Transverse colon (tissue), 4 donors: Measurements from ENCODE around the gene SMTNL2. TPM values are rescaled to one million over a fixed set of nuclear protein-coding genes. Genes with fewer than 3 reads are reported as not detected.

Experiments
- DNase-seq: peaks from one replicate; pipeline ENCODE4 v3.0.0-alpha.2; 2019
- H3K27ac ChIP-seq, 4 donors: fragments of 200-600 bp; sonication (generic); 2 replicates each; pipeline ENCODE4 v1.5.1; 2016 to 2018; ENCODE audit warnings: inconsistent platforms in 4 of 4
- H3K27me3 ChIP-seq: fragments of 200-600 bp; sonication (generic); 2 replicates; pipeline ENCODE4 v1.5.1; 2017; ENCODE audit warnings: inconsistent platforms
- H3K36me3 ChIP-seq, 4 donors: fragments of 200-600 bp; sonication (generic); 2 replicates each; pipeline ENCODE4 v1.5.1; 2017 to 2019; ENCODE audit warnings: inconsistent platforms in 4 of 4
- H3K4me1 ChIP-seq, 4 donors: fragments of 200-600 bp; sonication (generic); 2 replicates each; pipeline ENCODE4 v1.5.1; 2017 to 2020; ENCODE audit warnings: inconsistent platforms in 4 of 4
- H3K4me3 ChIP-seq, 4 donors: fragments of 200-600 bp; sonication (generic); 1 replicate in 1 of 4; 2 replicates in 3 of 4; pipeline versions ENCODE4 v1.5.1 to v1.6.1; 2017 to 2019; ENCODE audit warnings: inconsistent platforms in 4 of 4
- H3K9me3 ChIP-seq, 2 donors: fragments of 200-600 bp; sonication (generic); 2 replicates each; pipeline ENCODE4 v1.5.1; 2017 to 2019; ENCODE audit warnings: inconsistent platforms in 2 of 2
- EP300 ChIP-seq: sonication (generic); formaldehyde crosslinking; IDR thresholded peaks from one replicate; pipeline ENCODE4 v1.6.1; 2017; ENCODE audit warnings: antibody characterized with exemption, low read depth
- POLR2A ChIP-seq: fragments of 450-650 bp; IDR thresholded peaks from one replicate; pipeline ENCODE4 v1.6.1; 2016; ENCODE audit warnings: antibody characterized with exemption, mild to moderate bottlenecking, moderate library complexity
- POLR2AphosphoS5 ChIP-seq, 3 donors: sonication (generic); formaldehyde crosslinking; IDR thresholded peaks; one replicate each; pipeline ENCODE4 v1.6.1; 2016; ENCODE audit warnings: antibody characterized with exemption in 3 of 3
- WGBS, 2 donors: methylation state at CpG; one replicate each; pipeline ENCODE4 v1.1.5; 2018; ENCODE audit warnings: low coverage in 1 of 2; 5-methylcytosine and 5-hydroxymethylcytosine counted together
- in situ Hi-C, 4 donors: fragments of 200-750 bp; cut with MboI; loops; one replicate each; pipeline versions ENCODE4 v1.15.0 to v1.15.1; 2017; ENCODE audit warnings: low sequenced_read_pairs in 3 of 4, low pct_ligation_motif_present in 1 of 4, low pct_unique_long_range_greater_than_20kb in 1 of 4
- intact Hi-C: fragments of 100-400 bp; cut with DNase I; formaldehyde crosslinking; loops from one replicate; pipeline ENCODE4 v1.15.1; 2023; ENCODE audit warnings: low total_unique reads
- total RNA-seq, 4 donors: library from RNA; depleted of rRNA; stranded (reverse); fragments of >200 nt; gene quantifications; one replicate each; pipeline ENCODE4 v1.1.0, GENCODE V29; 2016
- TF ChIP-seq, protein P1 (sequence below), 5 experiments: fragments of 200-600 bp in 3 of 5; fragments of 450-650 bp in 2 of 5; sonication (generic) in 3 of 5; IDR thresholded peaks; 1 replicate in 2 of 5; 2 replicates in 3 of 5; pipeline ENCODE4 v1.5.1; 2016 to 2017; ENCODE audit warnings: antibody characterized with exemption in 5 of 5, inconsistent platforms in 3 of 5, mild to moderate bottlenecking in 2 of 5, moderate library complexity in 1 of 5

Gene SMTNL2
- total RNA-seq, 4 donors from 2014 or later = 0.16 to 0.96 (median 0.40) TPM; not detected in 1

DNA sequence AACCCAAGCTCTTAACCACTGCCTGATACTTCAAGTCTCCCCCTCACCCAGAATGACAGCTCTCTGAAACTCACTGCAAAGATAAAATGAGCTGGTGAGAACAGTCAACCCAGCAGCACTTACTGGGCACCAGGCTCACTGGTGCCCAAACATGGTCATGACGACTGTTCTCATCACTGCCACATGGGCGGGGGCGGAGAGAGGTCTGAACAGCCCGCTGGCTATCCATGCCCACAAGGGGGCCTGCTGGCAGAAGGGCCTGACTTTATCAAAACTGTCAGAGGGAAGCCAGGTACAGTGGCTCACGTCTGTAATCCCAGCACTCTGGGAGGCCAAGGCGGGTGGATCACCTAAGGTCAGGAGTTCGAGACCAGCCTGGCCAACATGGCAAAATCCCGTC lies 33.2 kb upstream of the SMTNL2 start:
- in situ Hi-C loops (no loop called here), intact Hi-C loops (no loop called here)
- 91% methylated on average over 8 of the region's 8 CpGs; no CpG with 5 or more reads in 1 of the 2 donors for WGBS, 2 donors
- Histone ChIP-seq H3K36me3 (peaks cover 0 to 37% (median 13%) of the 10 kb centered on the region in 4 donors), H3K4me1 (peaks cover 4 to 20% (median 19%) of the 10 kb centered on the region in 4 donors), H3K27ac (no peak overlapping the region), H3K27me3 (no peaks in the 10 kb centered on the region), H3K9me3 (no peaks in the 10 kb centered on the region), H3K4me3 (no peak overlapping the region)
- DNase-seq = no peak
- TF ChIP-seq, protein P1, sequence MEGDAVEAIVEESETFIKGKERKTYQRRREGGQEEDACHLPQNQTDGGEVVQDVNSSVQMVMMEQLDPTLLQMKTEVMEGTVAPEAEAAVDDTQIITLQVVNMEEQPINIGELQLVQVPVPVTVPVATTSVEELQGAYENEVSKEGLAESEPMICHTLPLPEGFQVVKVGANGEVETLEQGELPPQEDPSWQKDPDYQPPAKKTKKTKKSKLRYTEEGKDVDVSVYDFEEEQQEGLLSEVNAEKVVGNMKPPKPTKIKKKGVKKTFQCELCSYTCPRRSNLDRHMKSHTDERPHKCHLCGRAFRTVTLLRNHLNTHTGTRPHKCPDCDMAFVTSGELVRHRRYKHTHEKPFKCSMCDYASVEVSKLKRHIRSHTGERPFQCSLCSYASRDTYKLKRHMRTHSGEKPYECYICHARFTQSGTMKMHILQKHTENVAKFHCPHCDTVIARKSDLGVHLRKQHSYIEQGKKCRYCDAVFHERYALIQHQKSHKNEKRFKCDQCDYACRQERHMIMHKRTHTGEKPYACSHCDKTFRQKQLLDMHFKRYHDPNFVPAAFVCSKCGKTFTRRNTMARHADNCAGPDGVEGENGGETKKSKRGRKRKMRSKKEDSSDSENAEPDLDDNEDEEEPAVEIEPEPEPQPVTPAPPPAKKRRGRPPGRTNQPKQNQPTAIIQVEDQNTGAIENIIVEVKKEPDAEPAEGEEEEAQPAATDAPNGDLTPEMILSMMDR (IDR thresholded peaks at IDR 0.05) = no peak
- TF ChIP-seq POLR2A (no peak), EP300 (no peak), POLR2AphosphoS5 (IDR thresholded peaks at IDR 0.05) (no peak)

DNA sequence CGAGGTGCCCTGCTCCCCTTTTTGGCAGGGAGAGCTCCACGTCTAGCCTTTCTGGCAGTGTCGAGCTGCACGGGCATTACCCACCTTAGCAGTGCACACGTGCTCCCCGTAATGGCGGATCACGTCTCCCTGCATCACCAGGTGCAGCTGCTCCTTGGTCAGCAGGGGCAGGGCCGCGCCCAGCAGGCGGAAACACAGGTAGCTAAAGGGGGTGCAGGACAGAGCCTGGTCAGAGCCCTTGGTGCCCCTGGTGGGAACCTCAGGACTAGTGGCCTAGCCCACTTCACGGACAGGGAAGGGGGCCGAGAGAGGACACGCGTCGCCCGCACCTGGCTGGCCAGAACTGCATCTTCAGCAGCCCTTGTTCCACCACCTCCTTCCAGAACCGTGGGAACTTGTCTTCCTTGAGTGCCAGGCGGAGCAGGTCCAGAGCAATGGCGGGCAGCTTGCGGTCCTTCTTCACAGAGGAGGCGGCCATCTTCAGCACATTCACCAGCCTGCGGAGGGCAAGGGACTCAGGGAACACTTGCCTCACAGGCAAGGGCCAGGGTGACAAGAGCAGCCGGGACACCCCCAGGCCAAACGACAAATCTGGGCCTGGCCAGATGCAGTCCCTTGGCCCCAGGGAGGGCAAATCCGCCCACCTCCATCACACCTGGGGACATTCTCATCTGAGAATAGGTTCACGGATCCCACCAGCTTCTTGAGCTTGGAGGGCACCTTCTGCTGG lies 32.4 kb upstream of the SMTNL2 start:
- intact Hi-C loops (no loop called here), in situ Hi-C loops (no loop called here)
- Histone ChIP-seq H3K9me3 (no peaks in the 10 kb centered on the region), H3K4me1 (peaks cover 4 to 22% (median 21%) of the 10 kb centered on the region in 4 donors), H3K36me3 (peaks cover 0 to 34% (median 13%) of the 10 kb centered on the region in 4 donors), H3K4me3 (no peak overlapping the region), H3K27ac (no peak overlapping the region), H3K27me3 (no peaks in the 10 kb centered on the region)
- DNase-seq = no peak
- no peak for TF ChIP-seq POLR2AphosphoS5 (IDR thresholded peaks at IDR 0.05)
- WGBS, 2 donors = 92% methylated on average over 25 of the region's 27 CpGs; no CpG with 5 or more reads in 1 of the 2 donors

DNA sequence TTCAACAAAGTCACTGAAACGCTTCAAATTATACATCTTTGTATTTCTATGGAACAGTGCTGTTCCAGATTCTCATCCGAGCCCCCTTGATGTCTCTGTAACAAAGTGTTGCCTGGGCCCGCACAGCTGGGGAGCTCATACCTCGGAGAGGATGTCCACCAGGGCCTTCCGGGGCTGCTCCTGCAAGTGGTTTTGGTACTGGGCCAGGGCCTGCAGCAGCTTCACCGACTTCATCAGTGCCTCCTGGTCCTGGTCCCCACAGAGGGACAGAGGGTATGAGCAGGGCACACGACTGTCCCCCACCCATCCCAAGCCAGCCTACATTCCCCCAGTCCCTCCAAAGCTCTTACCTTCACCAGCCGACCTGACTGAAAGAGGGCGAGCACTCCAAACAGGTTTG lies 30.7 kb upstream of the SMTNL2 start:
- Histone ChIP-seq H3K4me1 (peaks cover 4 to 24% (median 23%) of the 10 kb centered on the region in 4 donors), H3K36me3 (peaks cover 0 to 26% (median 9%) of the 10 kb centered on the region in 4 donors), H3K9me3 (no peaks in the 10 kb centered on the region), H3K27me3 (no peaks in the 10 kb centered on the region), H3K4me3 (peak overlapping the region in 1 of 4 donors; percentile 70), H3K27ac (no peak overlapping the region)
- no peak for DNase-seq
- in situ Hi-C loops (no loop called here), intact Hi-C loops (no loop called here)
- no peak for TF ChIP-seq POLR2AphosphoS5 (IDR thresholded peaks at IDR 0.05)
- TF ChIP-seq, protein P1 (IDR thresholded peaks at IDR 0.05) = no peak
- no peak for TF ChIP-seq EP300
- TF ChIP-seq POLR2A = no peak
- 77 to 90% methylated on average over 4 to 9 of the region's 9 CpGs for WGBS, 2 donors

DNA sequence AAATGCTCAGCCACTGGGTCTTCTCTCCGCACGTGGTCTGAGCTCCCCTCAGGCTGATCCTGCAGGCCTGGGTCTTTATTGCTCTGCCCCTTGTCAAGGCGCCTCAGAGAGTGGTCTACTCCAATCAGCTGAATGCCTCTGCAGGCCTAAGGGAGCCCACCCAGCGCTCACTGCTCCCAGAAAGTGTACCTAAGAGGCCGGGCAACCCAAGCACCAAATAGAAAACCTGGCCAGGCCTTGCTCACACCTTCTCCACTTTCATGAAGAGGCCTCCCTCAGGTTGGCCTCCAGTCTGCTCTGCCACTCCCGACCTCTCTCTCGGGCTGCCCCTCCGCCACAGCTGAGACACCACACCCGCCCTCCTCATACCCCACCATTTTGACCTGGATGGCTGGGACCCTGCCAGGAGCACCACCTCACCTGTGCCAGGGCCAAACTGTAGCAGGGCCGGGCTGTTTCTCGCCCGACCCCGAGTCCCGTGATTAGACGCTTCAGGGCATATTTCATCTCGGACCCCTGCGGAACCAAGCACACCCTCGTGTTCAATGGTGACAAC lies 29.8 kb upstream of the SMTNL2 start:
- in situ Hi-C loops = no loop called here
- DNase-seq = no peak

More for the DNA sequence above, 29.8 kb upstream of the SMTNL2 start:
- Histone ChIP-seq H3K9me3 (no peaks in the 10 kb centered on the region), H3K4me3 (peak overlapping the region; percentile 49 to 75 (median 64)), H3K27ac (peak overlapping the region; percentile 82 to 90 (median 87)), H3K36me3 (peaks cover 0 to 26% (median 4%) of the 10 kb centered on the region in 4 donors), H3K27me3 (no peaks in the 10 kb centered on the region), H3K4me1 (peaks cover 4 to 30% (median 26%) of the 10 kb centered on the region in 4 donors)
- intact Hi-C loops = no loop called here
- TF ChIP-seq POLR2AphosphoS5 (IDR thresholded peaks at IDR 0.05) (no peak), EP300 (no peak), POLR2A (no peak)
- TF ChIP-seq, protein P1 (IDR thresholded peaks at IDR 0.05) = no peak
- WGBS, 2 donors = 10% methylated on average over 18 of the region's 18 CpGs; no CpG with 5 or more reads in 1 of the 2 donors
